ENCODE data around the gene DUSP10. TPM values are rescaled to one million over a fixed set of nuclear protein-coding genes. Genes with fewer than 3 reads are reported as not detected.

DUSP10 gene
- polyA plus RNA-seq, 1 experiment: 35.9 TPM

DNA sequence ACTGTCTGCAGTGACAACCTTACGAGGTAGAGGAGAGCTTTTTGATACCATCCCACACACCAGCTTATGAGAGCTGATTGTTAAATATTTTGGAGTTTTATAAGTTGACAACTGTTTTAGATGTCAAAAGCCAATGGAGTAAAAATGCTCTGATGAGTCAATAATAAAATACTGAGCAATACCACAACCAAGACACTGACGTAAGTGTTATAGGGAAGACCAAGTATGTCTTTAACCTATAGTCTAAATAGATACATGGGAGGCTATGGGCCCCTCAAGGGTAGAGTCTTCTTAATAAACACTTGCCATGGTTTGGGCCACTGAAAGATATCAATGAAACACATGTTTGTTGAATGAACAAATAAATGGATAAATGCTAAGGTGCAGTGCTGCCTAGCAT is 49.2 kb downstream of the DUSP10 start:
- Histone ChIP-seq H3K27ac (ENCODE audit: low read depth, low read length) (no peak overlapping the region), H3K4me3 (ENCODE audit: low read depth, low read length) (no peak overlapping the region), H3K9me3 (ENCODE audit: control insufficient read depth, insufficient read depth, low read length) (no peaks in the 10 kb centered on the region), H3K27me3 (ENCODE audit: control insufficient read depth, insufficient read depth, low read length) (no peaks in the 10 kb centered on the region)
- TF ChIP-seq CTCF (IDR thresholded peaks at IDR 0.05; ENCODE audit: low read depth, low read length): no peak
- ChIA-PET CTCF (interaction anchor here (1.0 kb wide), 1 partner anchor 34 kb away, joined by 3 read pairs; no protein-coding TSS in a partner anchor), POLR2A (no interaction called here)
- no peak for DNase-seq (ENCODE audit: low read depth, low spot score)

DNA sequence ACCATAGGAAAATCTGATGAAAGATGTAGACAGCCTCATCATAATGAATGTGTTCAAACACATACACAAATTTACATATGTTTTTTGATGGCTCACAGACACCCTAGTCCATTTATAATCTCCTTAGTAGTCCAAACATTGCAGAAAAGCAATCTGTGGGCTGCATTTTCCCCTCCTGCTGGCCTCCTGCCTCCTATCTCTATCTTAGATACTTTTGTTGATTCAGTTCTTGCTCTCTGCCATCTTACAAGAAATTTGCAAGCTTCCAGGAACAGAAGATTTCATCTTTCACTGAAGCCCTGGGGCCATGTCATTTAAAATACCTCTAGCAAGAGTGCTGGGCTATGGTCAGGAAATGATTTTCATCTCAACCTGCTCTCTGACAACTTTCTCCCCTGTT is 50.6 kb downstream of the DUSP10 start:
- CTCF ChIA-PET: no interaction called here
- no peak for TF ChIP-seq CTCF (IDR thresholded peaks at IDR 0.05; ENCODE audit: low read depth, low read length)
- no peak overlapping the region for H3K27ac ChIP-seq (ENCODE audit: low read depth, low read length)
- no peak for DNase-seq (ENCODE audit: low read depth, low spot score)
- no peak overlapping the region for H3K4me3 ChIP-seq (ENCODE audit: low read depth, low read length)
- POLR2A ChIA-PET: no interaction called here
- no peaks in the 10 kb centered on the region for H3K27me3 ChIP-seq (ENCODE audit: control insufficient read depth, insufficient read depth, low read length)
- H3K9me3 ChIP-seq (ENCODE audit: control insufficient read depth, insufficient read depth, low read length): no peaks in the 10 kb centered on the region

DNA sequence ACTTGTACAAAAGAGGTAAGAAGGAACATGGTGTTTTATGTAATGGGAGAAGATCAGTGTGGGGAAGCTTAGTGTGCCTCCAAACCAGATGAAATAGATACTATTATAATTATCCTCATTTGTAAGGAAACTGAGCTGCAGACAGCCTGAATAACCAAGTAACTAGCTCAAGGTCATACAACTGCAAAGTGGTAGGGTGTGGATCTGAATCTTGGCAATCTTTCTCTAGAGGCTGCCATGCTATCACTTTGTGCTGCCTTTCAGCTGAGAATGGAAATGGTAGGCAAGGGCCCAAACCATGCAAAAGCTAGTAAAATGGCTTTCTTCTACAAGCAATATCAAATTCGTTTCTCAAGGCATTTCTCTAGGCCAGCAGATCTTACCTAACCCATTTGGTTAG is 51.0 kb downstream of the DUSP10 start:
- no peak overlapping the region for H3K4me3 ChIP-seq (ENCODE audit: low read depth, low read length)
- DNase-seq (ENCODE audit: low read depth, low spot score): no peak
- ChIA-PET CTCF (interaction anchor here (0.7 kb wide), 1 partner anchor 764 kb away, joined by 3 read pairs; no protein-coding TSS in a partner anchor), POLR2A (no interaction called here)
- no peak overlapping the region for H3K27ac ChIP-seq (ENCODE audit: low read depth, low read length)
- H3K9me3 ChIP-seq (ENCODE audit: control insufficient read depth, insufficient read depth, low read length): no peaks in the 10 kb centered on the region
- H3K27me3 ChIP-seq (ENCODE audit: control insufficient read depth, insufficient read depth, low read length): no peaks in the 10 kb centered on the region
- no peak for TF ChIP-seq CTCF (IDR thresholded peaks at IDR 0.05; ENCODE audit: low read depth, low read length)

DNA sequence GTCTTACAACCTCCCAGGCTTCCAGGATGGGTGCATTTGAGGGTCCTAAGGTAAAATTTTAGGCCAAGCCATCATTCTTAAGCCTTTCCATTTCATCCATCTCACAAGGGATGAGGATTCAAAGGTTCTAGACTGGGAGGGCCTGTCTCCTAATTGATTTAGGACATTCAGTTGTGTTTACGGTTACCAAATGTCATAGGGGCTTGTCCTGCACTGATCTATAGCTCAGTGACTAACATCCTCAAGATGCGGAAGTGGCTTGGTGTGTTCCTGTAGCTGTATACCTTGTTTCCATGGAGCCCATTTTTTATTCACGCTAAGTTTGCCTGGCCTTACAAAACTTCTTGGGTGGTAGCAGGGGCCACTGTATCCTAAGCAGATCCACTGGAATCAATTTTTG is 52.8 kb downstream of the DUSP10 start:
- POLR2A ChIA-PET: no interaction called here

GRCh38 chr1:221688488-221688843 is 53.4 kb downstream of the DUSP10 start:
- TF ChIP-seq CTCF (IDR thresholded peaks at IDR 0.05; ENCODE audit: low read depth, low read length): no peak
- ChIA-PET CTCF (no interaction called here), POLR2A (no interaction called here)
- Histone ChIP-seq H3K27ac (ENCODE audit: low read depth, low read length) (no peak overlapping the region), H3K9me3 (ENCODE audit: control insufficient read depth, insufficient read depth, low read length) (no peaks in the 10 kb centered on the region), H3K4me3 (ENCODE audit: low read depth, low read length) (no peak overlapping the region), H3K27me3 (ENCODE audit: control insufficient read depth, insufficient read depth, low read length) (no peaks in the 10 kb centered on the region)
- no peak for DNase-seq (ENCODE audit: low read depth, low spot score)

More for the DNA sequence above, 52.8 kb downstream of the DUSP10 start:
- Histone ChIP-seq H3K27ac (ENCODE audit: low read depth, low read length) (no peak overlapping the region), H3K9me3 (ENCODE audit: control insufficient read depth, insufficient read depth, low read length) (no peaks in the 10 kb centered on the region), H3K4me3 (ENCODE audit: low read depth, low read length) (no peak overlapping the region), H3K27me3 (ENCODE audit: control insufficient read depth, insufficient read depth, low read length) (no peaks in the 10 kb centered on the region)
- no peak for TF ChIP-seq CTCF (IDR thresholded peaks at IDR 0.05; ENCODE audit: low read depth, low read length)
- no peak for DNase-seq (ENCODE audit: low read depth, low spot score)
- CTCF ChIA-PET: interaction anchor here (1.0 kb wide), 1 partner anchor 30 kb away, joined by 6 read pairs; no protein-coding TSS in a partner anchor

Data from AG04450 (cell line).